ENCODE measurements around the gene IGSF21.

GRCh38 chr1:18373151-18373550 lies 265.6 kb downstream of the IGSF21 start:
- TF ChIP-seq CTCF (IDR thresholded peaks at IDR 0.05): no peak
- no peak for TF ChIP-seq POLR2A (IDR thresholded peaks at IDR 0.05)
